H4 (cell line): Measurements from ENCODE around the gene KIF7. TPM values are rescaled to one million over a fixed set of nuclear protein-coding genes. Genes with fewer than 3 reads are reported as not detected.

ENCODE experiments used
- DNase-seq: peaks from one replicate; pipeline ENCODE4 v3.0.0-alpha.2; 2015; ENCODE audit warnings: low spot score
- total RNA-seq: library from RNA; depleted of rRNA; stranded (reverse); fragments of >200 nt; shearing (Covaris generic); gene quantifications from 2 replicates; pipeline ENCODE4 v1.2.3, GENCODE V29; 2014

Gene KIF7
- total RNA-seq, 1 experiment from 2014 or later = 3.6 TPM

GRCh38 chr15:89669309-89669865, 14.1 kb upstream of the KIF7 start:
- DNase-seq = no peak

- DNase-seq = no peak
Observed at GRCh38 chr15:89668171-89668570, 12.9 kb upstream of the KIF7 start.

- no peak for DNase-seq
Observed at GRCh38 chr15:89667706-89667960, 12.4 kb upstream of the KIF7 start.

- no peak for DNase-seq
Observed at GRCh38 chr15:89666858-89667705, 11.8 kb upstream of the KIF7 start.

GRCh38 chr15:89666184-89666857, 11.1 kb upstream of the KIF7 start:
- no peak for DNase-seq

GRCh38 chr15:89665449-89666181, 10.3 kb upstream of the KIF7 start:
- DNase-seq = no peak

GRCh38 chr15:89664441-89665350, 9.4 kb upstream of the KIF7 start:
- no peak for DNase-seq

- peak; percentile 94 for DNase-seq
Observed at GRCh38 chr15:89662893-89663626, 7.8 kb upstream of the KIF7 start.

GRCh38 chr15:89660556-89660955, 5.3 kb upstream of the KIF7 start:
- no peak for DNase-seq

GRCh38 chr15:89659295-89659694, 4.0 kb upstream of the KIF7 start:
- DNase-seq = no peak

GRCh38 chr15:89657686-89658200, 2.5 kb upstream of the KIF7 start:
- DNase-seq = no peak

- DNase-seq = no peak
Observed at GRCh38 chr15:89656116-89656815, 999 bp upstream of the KIF7 start.

GRCh38 chr15:89654301-89654761, 936 bp downstream of the KIF7 start:
- no peak for DNase-seq

GRCh38 chr15:89653578-89653977, 1.7 kb downstream of the KIF7 start:
- DNase-seq = no peak

- no peak for DNase-seq
Observed at GRCh38 chr15:89652666-89653065, 2.6 kb downstream of the KIF7 start.

- no peak for DNase-seq
Observed at GRCh38 chr15:89652131-89652530, 3.1 kb downstream of the KIF7 start.

- DNase-seq = no peak
Observed at GRCh38 chr15:89649716-89650115, 5.6 kb downstream of the KIF7 start.

GRCh38 chr15:89649013-89649625, 6.1 kb downstream of the KIF7 start:
- DNase-seq = no peak
